ENCODE measurements around the gene NFKBIA. TPM values are rescaled to one million over a fixed set of nuclear protein-coding genes. Genes with fewer than 3 reads are reported as not detected.

The NFKBIA gene
- total RNA-seq, 6 experiments from 2014 or later = 84.8 to 140 (median 106) TPM

- WGBS (ENCODE audit: insufficient coverage, low coverage, low lambda C conversion rate, missing lambda C conversion rate) = 55% methylated on average over 7 of the region's 7 CpGs
- intact Hi-C loops (cut with DNase I) = no loop called here
Measured at GRCh38 chr14:35419429-35419841, 14.9 kb upstream of the NFKBIA start.

GRCh38 chr14:35418093-35418492 is 13.5 kb upstream of the NFKBIA start:
- H3K9me3 ChIP-seq = no peaks in the 10 kb centered on the region
- no peak overlapping the region for H3K27ac ChIP-seq
- no peaks in the 10 kb centered on the region for H3K4me1 ChIP-seq
- intact Hi-C loops (cut with DNase I) = no loop called here
- H3K27me3 ChIP-seq = no peaks in the 10 kb centered on the region
- TF ChIP-seq CTCF (IDR thresholded peaks at IDR 0.05) (no peak), POLR2A (IDR thresholded peaks at IDR 0.05) (no peak)
- no peak for ATAC-seq
- no peak overlapping the region for H3K4me3 ChIP-seq
- H3K36me3 ChIP-seq = no peaks in the 10 kb centered on the region
- DNase-seq = no peak
- WGBS (ENCODE audit: insufficient coverage, low coverage, low lambda C conversion rate, missing lambda C conversion rate) = 56% methylated on average over 2 of the region's 2 CpGs

More at GRCh38 chr14:35419429-35419841, 14.9 kb upstream of the NFKBIA start:
- Histone ChIP-seq H3K27me3 (no peaks in the 10 kb centered on the region), H3K9me3 (no peaks in the 10 kb centered on the region), H3K4me3 (no peak overlapping the region), H3K27ac (no peak overlapping the region), H3K36me3 (no peaks in the 10 kb centered on the region), H3K4me1 (no peaks in the 10 kb centered on the region)
- TF ChIP-seq POLR2A (IDR thresholded peaks at IDR 0.05) (no peak), CTCF (IDR thresholded peaks at IDR 0.05) (no peak)
- ATAC-seq = no peak
- DNase-seq = no peak

GRCh38 chr14:35416108-35416750 is 11.7 kb upstream of the NFKBIA start:
- H3K36me3 ChIP-seq = no peaks in the 10 kb centered on the region
- no peaks in the 10 kb centered on the region for H3K4me1 ChIP-seq
- WGBS (ENCODE audit: insufficient coverage, low coverage, low lambda C conversion rate, missing lambda C conversion rate) = 41% methylated on average over 4 of the region's 5 CpGs
- H3K27ac ChIP-seq = no peak overlapping the region
- no peaks in the 10 kb centered on the region for H3K27me3 ChIP-seq
- no peak for ATAC-seq
- TF ChIP-seq CTCF (IDR thresholded peaks at IDR 0.05) (no peak), POLR2A (IDR thresholded peaks at IDR 0.05) (no peak)
- no peaks in the 10 kb centered on the region for H3K9me3 ChIP-seq
- DNase-seq = no peak
- no peak overlapping the region for H3K4me3 ChIP-seq
- intact Hi-C loops (cut with DNase I) = no loop called here

GRCh38 chr14:35414365-35414764 is 9.8 kb upstream of the NFKBIA start:
- Histone ChIP-seq H3K4me3 (no peak overlapping the region), H3K36me3 (no peaks in the 10 kb centered on the region), H3K9me3 (no peaks in the 10 kb centered on the region), H3K27me3 (no peaks in the 10 kb centered on the region), H3K4me1 (no peaks in the 10 kb centered on the region), H3K27ac (peak overlapping the region in 1 of 3 donors; percentile 17)
- no peak for TF ChIP-seq POLR2A (IDR thresholded peaks at IDR 0.05)
- TF ChIP-seq CTCF (IDR thresholded peaks at IDR 0.05) = no peak
- ATAC-seq = peak; percentile 44 to 66 (median 45)
- no peak for DNase-seq
- intact Hi-C loops (cut with DNase I) = loop anchor here in 1 of 2 donors (5.0 kb wide), 1 partner anchor 272 kb away; no protein-coding TSS in a partner anchor
- 50% methylated on average over 4 of the region's 4 CpGs for whole genome bisulfite sequencing (ENCODE audit: insufficient coverage, low coverage, low lambda C conversion rate, missing lambda C conversion rate)

Data from right lobe of liver (tissue), 6 donors.